Large intestine (tissue), 3 donors: ENCODE measurements around the gene SH3BGRL. TPM values are rescaled to one million over a fixed set of nuclear protein-coding genes. Genes with fewer than 3 reads are reported as not detected.
"Not testable (repeated sequence)": the region's sequence is repeated elsewhere in the genome, so short reads cannot be mapped to it uniquely, and the experiment has no call there.

Experiments used
- DNase-seq, 2 donors: peaks; one replicate each; pipeline versions ENCODE4 v3.0.0 to v3.0.0-alpha.2; 2013
- H3K27ac ChIP-seq: one replicate; pipeline ENCODE4 v1.5.1; 2013; ENCODE audit warnings: low read length
- H3K27me3 ChIP-seq: 2 replicates; pipeline ENCODE4 v1.6.1; 2013; ENCODE audit warnings: low read length; ENCODE audit not compliant: control insufficient read depth, insufficient read depth
- H3K36me3 ChIP-seq: 2 replicates; pipeline ENCODE4 v1.6.1; 2013; ENCODE audit warnings: low read length; ENCODE audit not compliant: control insufficient read depth, insufficient read depth
- H3K4me1 ChIP-seq: one replicate; pipeline ENCODE4 v1.6.1; 2013; ENCODE audit warnings: low read length; ENCODE audit not compliant: control insufficient read depth, insufficient read depth
- H3K4me3 ChIP-seq: one replicate; pipeline ENCODE4 v1.5.1; 2013; ENCODE audit warnings: low read length
- H3K9me3 ChIP-seq: one replicate; pipeline ENCODE4 v1.6.1; 2013; ENCODE audit warnings: mild to moderate bottlenecking, low read depth, low read length, moderate library complexity; ENCODE audit not compliant: control insufficient read depth
- WGBS: methylation state at CpG from one replicate; pipeline ENCODE4 v1.1.5; 2013; ENCODE audit warnings: low lambda C conversion rate; ENCODE audit not compliant: insufficient coverage; 5-methylcytosine and 5-hydroxymethylcytosine counted together
- polyA plus RNA-seq: library from polyadenylated mRNA; unstranded; fragments of 120-200 nt; gene quantifications from one replicate; pipeline ENCODE4 v1.2.1, GENCODE V29; 2013

Gene SH3BGRL
- polyA plus RNA-seq, 1 donor, result 141 TPM

DNA sequence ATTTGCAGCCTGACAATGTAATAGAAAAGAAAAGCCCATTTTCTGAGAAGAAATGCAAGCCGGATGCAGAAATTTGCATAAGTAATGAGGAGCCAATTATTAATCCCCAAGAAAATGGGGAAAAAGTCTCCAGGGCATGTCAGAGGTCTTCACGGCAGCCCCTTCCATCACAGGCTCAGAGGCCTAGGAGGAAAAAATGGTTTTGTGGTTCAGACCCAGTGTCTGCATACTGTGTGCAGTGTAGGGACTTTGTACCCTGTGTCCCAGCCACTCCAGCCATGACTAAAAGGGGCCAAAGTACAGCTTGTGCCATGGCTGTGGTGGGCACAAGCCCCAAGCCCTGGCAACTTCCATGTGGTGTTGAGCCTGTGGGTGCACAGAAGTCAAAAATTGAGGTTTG is 92.2 kb downstream of the SH3BGRL start:
- no CpG with 5 or more reads among the region's 2 CpGs for WGBS
- no peaks in the 10 kb centered on the region for H3K27me3 ChIP-seq
- no peak overlapping the region for H3K27ac ChIP-seq
- no peak for DNase-seq
- no peak overlapping the region for H3K4me3 ChIP-seq
- H3K4me1 ChIP-seq, result no peaks in the 10 kb centered on the region
- peaks cover 5% of the 10 kb centered on the region for H3K36me3 ChIP-seq
- peaks cover 10% of the 10 kb centered on the region for H3K9me3 ChIP-seq

DNA sequence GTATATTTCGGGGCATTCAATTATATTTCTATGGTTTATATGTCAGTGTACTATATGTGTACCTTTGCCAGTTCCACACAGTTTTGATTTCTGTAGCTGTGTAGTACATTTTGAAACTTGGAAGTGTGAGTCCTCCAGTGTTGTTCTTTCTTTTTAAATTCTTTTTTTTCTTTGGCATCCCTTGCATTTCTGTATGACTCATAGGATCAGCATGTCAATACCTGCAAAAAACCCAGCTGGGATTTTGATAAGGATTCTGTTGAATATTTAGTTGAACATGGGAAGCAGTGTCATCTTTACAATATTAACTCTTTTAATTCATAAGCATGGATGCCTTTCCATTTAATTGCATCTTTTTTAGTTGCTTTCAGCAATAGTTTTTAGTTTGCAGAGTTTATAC is 100.0 kb downstream of the SH3BGRL start:
- no peak overlapping the region for H3K4me3 ChIP-seq
- H3K27me3 ChIP-seq, result no peaks in the 10 kb centered on the region
- WGBS, result no CpG with 5 or more reads among the region's 1 CpG
- no peaks in the 10 kb centered on the region for H3K4me1 ChIP-seq
- no peak for DNase-seq
- no peaks in the 10 kb centered on the region for H3K9me3 ChIP-seq
- H3K27ac ChIP-seq, result no peak overlapping the region
- H3K36me3 ChIP-seq, result no peaks in the 10 kb centered on the region

DNA sequence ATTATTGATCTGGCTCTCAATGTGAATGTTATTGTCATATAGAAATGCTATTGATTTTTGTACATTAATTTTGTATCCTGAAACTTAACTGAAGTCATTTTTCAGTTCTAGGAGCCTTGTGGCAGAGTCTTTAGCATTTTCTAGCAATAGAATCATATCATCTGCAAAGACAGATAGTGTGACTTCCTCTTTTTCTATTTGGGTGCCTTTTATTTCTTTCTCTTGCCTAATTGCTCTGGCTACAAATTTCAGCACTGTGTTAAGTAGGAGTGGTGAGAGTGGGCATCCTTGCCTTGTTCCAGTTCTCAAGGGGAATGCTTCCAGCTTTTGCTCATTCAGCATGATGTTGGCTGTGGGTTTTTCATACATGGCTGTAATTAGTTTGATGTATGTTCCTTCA is 102.7 kb downstream of the SH3BGRL start:
- Histone ChIP-seq H3K4me3 (no peak overlapping the region), H3K27me3 (no peaks in the 10 kb centered on the region), H3K4me1 (no peaks in the 10 kb centered on the region), H3K9me3 (no peaks in the 10 kb centered on the region), H3K36me3 (no peaks in the 10 kb centered on the region), H3K27ac (no peak overlapping the region)
- no peak for DNase-seq

DNA sequence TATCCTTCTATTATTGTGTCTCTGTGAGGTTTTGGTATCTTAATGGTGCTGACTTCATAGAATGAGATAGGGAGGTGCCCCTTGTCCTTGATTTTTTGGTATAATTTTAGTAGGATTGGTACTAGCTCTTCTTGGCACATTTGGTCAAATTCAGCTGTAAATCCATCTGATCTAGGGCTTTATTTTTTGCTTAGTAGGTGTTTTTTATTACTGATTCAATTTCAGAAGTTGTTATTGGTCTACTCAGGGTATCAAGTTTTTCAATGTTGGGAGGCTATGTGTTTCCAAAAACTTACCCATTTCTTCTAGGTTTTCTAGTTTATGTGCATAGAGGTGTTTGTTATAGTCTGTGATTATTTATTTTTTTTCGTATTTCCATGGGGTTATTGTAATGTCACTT is 103.3 kb downstream of the SH3BGRL start:
- no peaks in the 10 kb centered on the region for H3K27me3 ChIP-seq
- no CpG with 5 or more reads among the region's 1 CpG for WGBS
- DNase-seq, result no peak
- H3K27ac ChIP-seq, result no peak overlapping the region
- no peaks in the 10 kb centered on the region for H3K9me3 ChIP-seq
- H3K4me1 ChIP-seq, result no peaks in the 10 kb centered on the region
- no peak overlapping the region for H3K4me3 ChIP-seq
- H3K36me3 ChIP-seq, result no peaks in the 10 kb centered on the region

DNA sequence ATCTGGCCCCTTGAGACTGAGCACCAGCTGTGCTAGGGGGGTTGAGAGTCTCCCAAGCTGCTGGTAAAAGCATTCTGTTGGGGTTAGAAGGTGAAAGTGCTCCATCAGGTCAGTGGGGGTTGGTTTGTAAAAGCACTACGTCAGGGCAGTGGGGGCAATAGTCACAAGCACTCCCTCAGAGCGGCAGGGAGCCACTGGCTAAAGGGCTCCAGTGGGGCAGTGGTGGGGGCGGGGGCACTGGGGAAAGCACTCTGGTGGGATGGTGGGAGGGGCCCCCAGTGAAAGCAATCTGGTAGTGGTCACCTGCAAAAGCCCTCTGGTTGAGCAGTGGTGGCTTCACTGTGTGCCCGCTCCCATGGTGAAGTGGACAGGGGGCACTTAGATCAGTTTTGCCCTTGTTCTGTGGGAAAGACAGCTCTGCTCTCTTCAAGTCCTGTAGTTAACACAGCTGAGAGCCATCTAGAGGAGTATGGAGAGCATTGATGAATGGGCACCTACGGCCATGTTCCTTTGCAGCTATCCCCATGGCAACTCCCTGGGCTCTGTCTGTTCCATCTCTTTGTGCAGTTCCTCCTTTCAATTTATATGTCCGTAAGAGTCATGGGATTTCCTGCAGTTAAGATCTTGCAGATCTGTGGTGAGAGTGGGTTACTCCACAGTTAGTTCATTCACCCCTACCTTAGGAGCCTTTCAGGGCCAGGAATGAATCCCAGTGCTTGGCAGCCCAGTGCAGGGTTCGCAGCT is 106.4 kb downstream of the SH3BGRL start:
- DNase-seq, result no peak
- H3K36me3 ChIP-seq, result no peaks in the 10 kb centered on the region
- no peak overlapping the region for H3K4me3 ChIP-seq
- H3K9me3 ChIP-seq, result no peaks in the 10 kb centered on the region
- no peaks in the 10 kb centered on the region for H3K27me3 ChIP-seq
- no peaks in the 10 kb centered on the region for H3K4me1 ChIP-seq
- no CpG with 5 or more reads among the region's 7 CpGs for WGBS
- H3K27ac ChIP-seq, result no peak overlapping the region

DNA sequence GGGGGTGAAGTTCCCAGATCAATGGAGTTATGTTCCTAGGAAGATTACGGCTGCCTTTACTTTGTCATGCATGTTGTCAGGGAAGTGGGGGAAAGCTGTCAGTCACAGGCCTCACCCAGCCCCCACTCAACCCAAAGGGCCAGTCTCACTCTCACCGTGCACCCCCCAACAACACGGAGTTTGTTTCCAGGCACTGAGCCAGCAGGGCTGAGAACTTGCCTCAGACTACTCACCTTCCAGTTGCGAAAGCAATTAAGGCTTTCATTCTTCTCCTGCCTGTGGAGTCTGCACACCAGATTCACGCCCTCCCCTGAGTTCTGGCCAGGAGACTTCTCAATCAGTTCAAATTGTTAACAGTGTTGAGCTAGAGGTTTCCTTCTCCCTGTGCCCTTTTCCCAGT is 114.3 kb downstream of the SH3BGRL start:
- Histone ChIP-seq H3K9me3 (no peaks in the 10 kb centered on the region), H3K4me1 (no peaks in the 10 kb centered on the region), H3K27me3 (no peaks in the 10 kb centered on the region), H3K27ac (no peak overlapping the region), H3K4me3 (no peak overlapping the region), H3K36me3 (no peaks in the 10 kb centered on the region)
- WGBS, result no CpG with 5 or more reads among the region's 5 CpGs
- DNase-seq, result no peak

DNA sequence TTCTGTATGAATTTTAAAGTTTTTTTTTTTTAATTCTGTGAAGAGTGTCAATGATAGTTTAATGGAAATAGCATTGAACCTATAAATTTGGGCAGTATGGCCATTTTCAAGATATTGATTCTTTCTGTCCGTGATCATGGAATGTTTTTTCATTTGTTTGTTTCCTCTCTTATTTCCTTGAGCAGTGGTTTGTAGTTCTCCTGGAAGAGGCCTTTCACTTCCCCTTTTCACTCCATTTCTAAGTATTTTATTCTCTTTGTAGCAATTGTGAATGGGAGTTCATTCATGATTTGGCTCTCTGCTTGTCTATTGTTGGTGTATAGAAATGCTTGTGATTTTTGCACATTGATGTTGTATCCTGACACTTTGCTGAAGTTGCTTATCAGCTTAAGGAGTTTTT is 129.8 kb downstream of the SH3BGRL start:
- not testable (repeated sequence) for H3K27ac ChIP-seq

DNA sequence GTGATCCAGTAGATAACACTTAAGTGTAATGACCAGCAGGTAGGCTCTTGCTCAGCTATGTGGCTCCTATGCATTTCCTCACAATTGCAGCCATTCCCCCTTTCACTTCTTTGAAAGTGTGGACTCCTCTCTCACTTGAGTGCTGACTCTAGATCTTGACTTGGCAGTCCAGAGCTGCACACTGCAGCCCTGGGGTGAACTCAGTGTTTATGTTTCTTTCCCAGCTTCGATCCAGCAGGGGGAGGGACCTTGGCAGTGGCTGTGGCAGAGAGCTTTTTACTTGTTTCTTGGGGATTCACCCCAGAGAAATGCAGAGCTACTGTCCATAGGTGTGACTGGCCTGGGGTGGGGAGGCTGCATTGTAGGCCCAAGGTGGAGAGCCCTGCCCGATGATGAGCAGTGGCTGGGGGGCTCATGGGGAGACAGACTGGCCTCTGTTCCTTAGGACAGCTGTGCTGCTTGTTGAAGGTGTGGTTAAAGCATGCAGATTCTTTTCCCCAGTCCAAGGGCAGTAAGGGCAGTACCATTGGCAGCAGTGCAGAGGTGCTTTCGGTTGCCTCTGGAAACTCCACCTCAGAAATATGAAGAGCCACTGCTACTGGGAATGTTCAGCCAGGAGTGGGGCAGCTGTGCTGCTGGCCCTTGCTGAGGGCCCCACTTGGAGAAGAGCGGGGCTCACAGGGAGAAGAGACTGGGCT is 134.7 kb downstream of the SH3BGRL start:
- no CpG with 5 or more reads among the region's 4 CpGs for WGBS
- Histone ChIP-seq H3K4me3 (no peak overlapping the region), H3K27me3 (no peaks in the 10 kb centered on the region), H3K9me3 (no peaks in the 10 kb centered on the region), H3K27ac (no peak overlapping the region), H3K36me3 (no peaks in the 10 kb centered on the region), H3K4me1 (no peaks in the 10 kb centered on the region)
- no peak for DNase-seq

More for the DNA sequence above, 129.8 kb downstream of the SH3BGRL start:
- H3K27me3 ChIP-seq, H3K9me3 ChIP-seq, DNase-seq, H3K4me1 ChIP-seq, H3K4me3 ChIP-seq, H3K36me3 ChIP-seq: not testable (repeated sequence)
- no CpG with 5 or more reads among the region's 1 CpG for WGBS

DNA sequence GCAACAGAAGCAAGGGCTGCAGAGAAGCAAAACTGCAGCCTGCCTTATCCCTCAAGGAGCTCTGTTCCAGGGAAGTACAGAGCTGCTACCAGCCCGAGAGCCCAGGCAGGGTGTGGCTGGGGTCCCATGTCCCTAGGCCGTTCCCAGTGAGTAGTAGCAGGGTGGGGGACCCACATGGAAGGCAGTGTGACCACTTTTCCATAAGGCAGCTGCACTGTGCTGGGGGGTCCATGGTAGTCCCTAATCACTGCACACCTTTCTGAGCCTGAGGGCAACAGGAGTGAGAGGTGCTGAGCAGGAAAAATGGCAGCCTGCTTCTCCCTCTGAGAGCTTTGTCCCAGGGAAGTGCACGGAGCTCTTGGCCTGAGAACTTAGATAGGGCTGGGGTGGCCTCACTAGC is 135.9 kb downstream of the SH3BGRL start:
- WGBS, result no CpG with 5 or more reads among the region's 3 CpGs
- DNase-seq, result no peak

DNA sequence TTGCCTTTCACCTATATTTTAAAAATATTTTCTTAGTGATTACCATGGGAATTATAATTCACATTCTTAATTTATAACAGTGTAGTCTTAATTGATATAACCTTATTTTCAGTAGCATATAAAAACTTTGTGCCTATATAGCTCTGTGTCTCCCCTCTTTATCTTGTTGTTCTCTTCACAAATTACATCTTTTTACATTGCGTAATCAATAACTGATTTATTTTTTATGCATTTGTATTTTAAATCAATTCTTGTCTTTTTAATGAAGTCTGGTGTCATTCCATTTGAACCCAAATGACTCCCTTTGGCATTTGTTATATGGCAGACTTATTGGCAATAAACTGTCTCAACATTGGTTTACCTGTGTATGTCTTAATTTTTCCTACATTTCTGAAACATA is 137.0 kb downstream of the SH3BGRL start:
- H3K4me1 ChIP-seq, result no peaks in the 10 kb centered on the region
- no peak overlapping the region for H3K4me3 ChIP-seq
- H3K36me3 ChIP-seq, result no peaks in the 10 kb centered on the region
- H3K27ac ChIP-seq, result no peak overlapping the region
- no peaks in the 10 kb centered on the region for H3K27me3 ChIP-seq
- 100% methylated on average over 1 of the region's 1 CpG for WGBS
- no peaks in the 10 kb centered on the region for H3K9me3 ChIP-seq
- DNase-seq, result no peak

More for the DNA sequence above, 135.9 kb downstream of the SH3BGRL start:
- no peak overlapping the region for H3K4me3 ChIP-seq
- H3K27me3 ChIP-seq, result no peaks in the 10 kb centered on the region
- no peaks in the 10 kb centered on the region for H3K9me3 ChIP-seq
- no peaks in the 10 kb centered on the region for H3K36me3 ChIP-seq
- H3K4me1 ChIP-seq, result no peaks in the 10 kb centered on the region
- no peak overlapping the region for H3K27ac ChIP-seq

DNA sequence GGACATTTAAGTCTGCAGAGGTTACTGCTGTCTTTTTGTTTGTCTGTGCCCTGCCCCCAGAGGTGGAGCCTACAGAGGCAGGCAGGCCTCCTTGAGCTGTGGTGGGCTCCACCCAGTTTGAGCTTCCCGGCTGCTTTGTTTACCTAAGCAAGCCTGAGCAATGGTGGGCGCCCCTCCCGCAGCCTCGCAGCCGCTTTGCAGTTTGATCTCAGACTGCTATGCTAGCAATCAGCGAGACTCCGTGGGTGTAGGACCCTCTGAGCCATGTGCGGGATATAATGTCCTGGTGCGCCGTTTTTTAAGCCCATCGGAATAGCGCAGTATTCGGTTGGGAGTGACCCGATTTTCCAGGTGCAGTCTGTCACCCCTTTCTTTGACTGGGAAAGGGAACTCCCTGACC is 143.4 kb downstream of the SH3BGRL start:
- DNase-seq, H3K27ac ChIP-seq, H3K27me3 ChIP-seq, H3K36me3 ChIP-seq, H3K9me3 ChIP-seq, H3K4me3 ChIP-seq, H3K4me1 ChIP-seq: not testable (repeated sequence)
- no CpG with 5 or more reads among the region's 14 CpGs for WGBS
